Measurements from ENCODE around the gene KCTD16. TPM values are rescaled to one million over a fixed set of nuclear protein-coding genes. Genes with fewer than 3 reads are reported as not detected.

Gene KCTD16
- polyA plus RNA-seq, 1 donor (not counting 4 experiments of a cell fraction or from before 2014, with no cell fraction given) = 0.04 TPM

GRCh38 chr5:144336191-144336961 is 165.7 kb downstream of the KCTD16 start:
- Histone ChIP-seq H2AFZ (ENCODE audit: control insufficient read depth, low read length) (no peak overlapping the region), H3K9me3 (ENCODE audit: control insufficient read depth, low read depth, low read length) (no peaks in the 10 kb centered on the region), H3K27me3 (ENCODE audit: control insufficient read depth, extremely low read depth, insufficient read depth, low read length) (no peaks in the 10 kb centered on the region), H3K36me3 (ENCODE audit: control insufficient read depth in 2 of 2, extremely low read depth in 1 of 2, insufficient read depth in 2 of 2, low read length in 2 of 2) (no peaks in the 10 kb centered on the region), H3K27ac (ENCODE audit: control insufficient read depth, insufficient read depth, low read length) (no peak overlapping the region), H3K4me3 (ENCODE audit: control insufficient read depth in 2 of 3, extremely low read depth in 1 of 3, insufficient read depth in 2 of 3, low read depth in 1 of 3, low read length in 3 of 3) (no peak overlapping the region), H3K4me1 (ENCODE audit: control insufficient read depth, extremely low read depth, insufficient read depth, low read length) (peaks cover 7% of the 10 kb centered on the region), H3K4me2 (ENCODE audit: control insufficient read depth, extremely low read depth, insufficient read depth, low read depth, low read length) (no peak overlapping the region), H3K9me1 (ENCODE audit: control insufficient read depth, extremely low read depth, insufficient read depth, low read length) (no peaks in the 10 kb centered on the region), H3K9ac (ENCODE audit: control insufficient read depth, extremely low read depth, insufficient read depth, low read length) (no peak overlapping the region), H3K79me2 (ENCODE audit: control insufficient read depth, insufficient read depth, low read length) (no peaks in the 10 kb centered on the region), H4K20me1 (ENCODE audit: control insufficient read depth, extremely low read depth, insufficient read depth, low read length) (no peaks in the 10 kb centered on the region)
- no peak for TF ChIP-seq EZH2 (IDR thresholded peaks at IDR 0.05; ENCODE audit: low read length)
- TF ChIP-seq, protein P1, sequence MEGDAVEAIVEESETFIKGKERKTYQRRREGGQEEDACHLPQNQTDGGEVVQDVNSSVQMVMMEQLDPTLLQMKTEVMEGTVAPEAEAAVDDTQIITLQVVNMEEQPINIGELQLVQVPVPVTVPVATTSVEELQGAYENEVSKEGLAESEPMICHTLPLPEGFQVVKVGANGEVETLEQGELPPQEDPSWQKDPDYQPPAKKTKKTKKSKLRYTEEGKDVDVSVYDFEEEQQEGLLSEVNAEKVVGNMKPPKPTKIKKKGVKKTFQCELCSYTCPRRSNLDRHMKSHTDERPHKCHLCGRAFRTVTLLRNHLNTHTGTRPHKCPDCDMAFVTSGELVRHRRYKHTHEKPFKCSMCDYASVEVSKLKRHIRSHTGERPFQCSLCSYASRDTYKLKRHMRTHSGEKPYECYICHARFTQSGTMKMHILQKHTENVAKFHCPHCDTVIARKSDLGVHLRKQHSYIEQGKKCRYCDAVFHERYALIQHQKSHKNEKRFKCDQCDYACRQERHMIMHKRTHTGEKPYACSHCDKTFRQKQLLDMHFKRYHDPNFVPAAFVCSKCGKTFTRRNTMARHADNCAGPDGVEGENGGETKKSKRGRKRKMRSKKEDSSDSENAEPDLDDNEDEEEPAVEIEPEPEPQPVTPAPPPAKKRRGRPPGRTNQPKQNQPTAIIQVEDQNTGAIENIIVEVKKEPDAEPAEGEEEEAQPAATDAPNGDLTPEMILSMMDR (optimal IDR thresholded peaks at IDR 0.05 in 1 of 3, IDR thresholded peaks at IDR 0.05 in 1 of 3, conservative IDR thresholded peaks at IDR 0.05 in 1 of 3; ENCODE audit: extremely low read depth in 1 of 3, insufficient read depth in 2 of 3, low read length in 3 of 3) = no peak
- dilution Hi-C loops (cut with MboI; ENCODE audit: extremely low pct_ligation_motif_present, low sequenced_read_pairs) = no loop called here
- DNase-seq (ENCODE audit: low read depth, low spot score) = no peak
- no peak for FAIRE-seq

- H3K9me3 ChIP-seq (ENCODE audit: control insufficient read depth, low read depth, low read length) = no peaks in the 10 kb centered on the region
- H3K9ac ChIP-seq (ENCODE audit: control insufficient read depth, extremely low read depth, insufficient read depth, low read length) = no peak overlapping the region
- no peak overlapping the region for H3K4me3 ChIP-seq (ENCODE audit: control insufficient read depth in 2 of 3, extremely low read depth in 1 of 3, insufficient read depth in 2 of 3, low read depth in 1 of 3, low read length in 3 of 3)
- H3K4me1 ChIP-seq (ENCODE audit: control insufficient read depth, extremely low read depth, insufficient read depth, low read length) = no peaks in the 10 kb centered on the region
- H3K27me3 ChIP-seq (ENCODE audit: control insufficient read depth, extremely low read depth, insufficient read depth, low read length) = no peaks in the 10 kb centered on the region
- FAIRE-seq = no peak
- TF ChIP-seq EZH2 (IDR thresholded peaks at IDR 0.05; ENCODE audit: low read length) = no peak
- TF ChIP-seq, protein P1 (optimal IDR thresholded peaks at IDR 0.05 in 1 of 3, IDR thresholded peaks at IDR 0.05 in 1 of 3, conservative IDR thresholded peaks at IDR 0.05 in 1 of 3; ENCODE audit: extremely low read depth in 1 of 3, insufficient read depth in 2 of 3, low read length in 3 of 3) = no peak
- H3K4me2 ChIP-seq (ENCODE audit: control insufficient read depth, extremely low read depth, insufficient read depth, low read depth, low read length) = no peak overlapping the region
- no peaks in the 10 kb centered on the region for H4K20me1 ChIP-seq (ENCODE audit: control insufficient read depth, extremely low read depth, insufficient read depth, low read length)
- no peak for DNase-seq (ENCODE audit: low read depth, low spot score)
- no peak overlapping the region for H3K27ac ChIP-seq (ENCODE audit: control insufficient read depth, insufficient read depth, low read length)
- no peaks in the 10 kb centered on the region for H3K36me3 ChIP-seq (ENCODE audit: control insufficient read depth in 2 of 2, extremely low read depth in 1 of 2, insufficient read depth in 2 of 2, low read length in 2 of 2)
- no peaks in the 10 kb centered on the region for H3K79me2 ChIP-seq (ENCODE audit: control insufficient read depth, insufficient read depth, low read length)
- dilution Hi-C loops (cut with MboI; ENCODE audit: extremely low pct_ligation_motif_present, low sequenced_read_pairs) = no loop called here
- H3K9me1 ChIP-seq (ENCODE audit: control insufficient read depth, extremely low read depth, insufficient read depth, low read length) = no peaks in the 10 kb centered on the region
- H2AFZ ChIP-seq (ENCODE audit: control insufficient read depth, low read length) = no peak overlapping the region
Measured at GRCh38 chr5:144352330-144352729, 181.7 kb downstream of the KCTD16 start.
